Activated CD8-positive, alpha-beta memory T cell treated with anti-CD3 and anti-CD28 coated beads for 24 hours (primary cell): ENCODE results near the gene RRAS2.

Experiments
- DNase-seq: peaks from one replicate; pipeline ENCODE4 v3.0.0-alpha.2; 2020

Gene RRAS2

GRCh38 chr11:14335712-14336111, 23.3 kb downstream of the RRAS2 start:
- DNase-seq, result no peak

- no peak for DNase-seq
Measured at GRCh38 chr11:14334893-14335292, 24.1 kb downstream of the RRAS2 start.

- DNase-seq, result no peak
Measured at GRCh38 chr11:14334192-14334591, 24.8 kb downstream of the RRAS2 start.

- DNase-seq, result no peak
Measured at GRCh38 chr11:14331476-14332136, 27.4 kb downstream of the RRAS2 start.

- DNase-seq, result no peak
Measured at GRCh38 chr11:14330881-14331280, 28.1 kb downstream of the RRAS2 start.

GRCh38 chr11:14329702-14330101, 29.3 kb downstream of the RRAS2 start:
- no peak for DNase-seq

- no peak for DNase-seq
Measured at GRCh38 chr11:14327116-14327515, 31.9 kb downstream of the RRAS2 start.

- no peak for DNase-seq
Measured at GRCh38 chr11:14323118-14323676, 35.8 kb downstream of the RRAS2 start.

GRCh38 chr11:14322510-14322909, 36.5 kb downstream of the RRAS2 start:
- DNase-seq, result no peak

GRCh38 chr11:14320020-14320419, 39.0 kb downstream of the RRAS2 start:
- DNase-seq, result no peak

GRCh38 chr11:14318581-14318981, 40.4 kb downstream of the RRAS2 start:
- DNase-seq, result no peak

- no peak for DNase-seq
Measured at GRCh38 chr11:14317659-14318325, 41.2 kb downstream of the RRAS2 start.

GRCh38 chr11:14315130-14315529, 43.9 kb downstream of the RRAS2 start:
- no peak for DNase-seq

GRCh38 chr11:14314127-14314526, 44.9 kb downstream of the RRAS2 start:
- no peak for DNase-seq

GRCh38 chr11:14312736-14313438, 46.1 kb downstream of the RRAS2 start:
- no peak for DNase-seq

GRCh38 chr11:14310679-14311078, 48.3 kb downstream of the RRAS2 start:
- DNase-seq, result no peak

- no peak for DNase-seq
Measured at GRCh38 chr11:14309425-14310192, 49.4 kb downstream of the RRAS2 start.

- no peak for DNase-seq
Measured at GRCh38 chr11:14308897-14309387, 50.0 kb downstream of the RRAS2 start.

GRCh38 chr11:14308114-14308896, 50.7 kb downstream of the RRAS2 start:
- no peak for DNase-seq

- DNase-seq, result no peak
Measured at GRCh38 chr11:14306481-14306880, 52.5 kb downstream of the RRAS2 start.

- no peak for DNase-seq
Measured at GRCh38 chr11:14305649-14306048, 53.3 kb downstream of the RRAS2 start.

- no peak for DNase-seq
Measured at GRCh38 chr11:14304601-14305000, 54.4 kb downstream of the RRAS2 start.
